BJ (cell line): Measurements from ENCODE around the gene ART5. TPM values are rescaled to one million over a fixed set of nuclear protein-coding genes. Genes with fewer than 3 reads are reported as not detected.

Experiments used
- CTCF ChIA-PET: fragments of 350-600 bp; formaldehyde crosslinking; extraction: SDS; loops from one replicate; lab custom pipeline; 2021; ENCODE audit warnings: antibody characterized with exemption, inconsistent platforms; lab: Yijun Ruan, JAX
- POLR2A ChIA-PET: fragments of 300-600 bp; sonication (Branson Sonifier 250); formaldehyde crosslinking; extraction: SDS; loops from one replicate; lab custom pipeline; 2021; ENCODE audit warnings: antibody characterized with exemption; lab: Charles Lee
- DNase-seq: peaks from one replicate; pipeline ENCODE4 v3.0.0-alpha.2; 2011; ENCODE audit warnings: low read depth
- H3K27me3 ChIP-seq: 2 replicates; pipeline ENCODE4 v1.6.0; 2011; ENCODE audit warnings: low read length; ENCODE audit not compliant: control insufficient read depth, insufficient read depth
- H3K36me3 ChIP-seq: 2 replicates; pipeline ENCODE4 v1.5.1; 2011; ENCODE audit warnings: low read length; ENCODE audit not compliant: control insufficient read depth, insufficient read depth
- H3K4me3 ChIP-seq: 2 replicates; pipeline ENCODE4 v1.5.1; 2011; ENCODE audit warnings: low read depth, mild to moderate bottlenecking, control low read depth, low read length
- CTCF ChIP-seq: IDR thresholded peaks from 2 replicates; pipeline ENCODE4 v1.5.1; 2011; ENCODE audit warnings: low read depth, mild to moderate bottlenecking, control low read depth, inconsistent platforms, low read length, moderate library complexity; ENCODE audit not compliant: insufficient read depth
- polyA minus RNA-seq: library from RNA; depleted of rRNA, polyadenylated mRNA; stranded (reverse); fragments of >200 nt; gene quantifications from 2 replicates; pipeline ENCODE4 v1.2.3, GENCODE V29; 2011; rRNA and poly(A)+ RNA removed
- polyA plus RNA-seq: library from polyadenylated mRNA; depleted of rRNA; stranded (reverse); fragments of >200 nt; gene quantifications from 2 replicates; pipeline ENCODE4 v1.2.3, GENCODE V29; 2011; rRNA removed

The ART5 gene
- 0.28 and 0.38 TPM in 2 replicates for polyA plus RNA-seq
- not detected in 2 replicates for polyA minus RNA-seq

- peak within 1 kb of the TSS; percentile 56 for H3K4me3 ChIP-seq
- no peaks in the 10 kb centered on the region for H3K36me3 ChIP-seq
- no peak for DNase-seq
- ChIA-PET POLR2A (no interaction called here), CTCF (no interaction called here)
- no peak for TF ChIP-seq CTCF
- H3K27me3 ChIP-seq = peaks cover 2% of the 10 kb centered on the region; the same call in 1 of the 2 replicates
Measured at GRCh38 chr11:3641701-3642070, at the start of gene ART5. TSS of gene ART5 (minus strand) at chr11:3641992. CDS start at chr11:3641862, 130 bp downstream.

- no peaks in the 10 kb centered on the region for H3K27me3 ChIP-seq
- DNase-seq = no peak
- ChIA-PET CTCF (interaction anchor here (1.4 kb wide), 1 partner anchor 52 kb away, joined by 3 read pairs; no protein-coding TSS in a partner anchor), POLR2A (no interaction called here)
- no peak overlapping the region for H3K4me3 ChIP-seq
- H3K36me3 ChIP-seq = peaks cover 22% of the 10 kb centered on the region
- no peak for TF ChIP-seq CTCF
Measured at GRCh38 chr11:3686751-3687150, 45.0 kb upstream of the ART5 start.

GRCh38 chr11:3685923-3686322 is 44.1 kb upstream of the ART5 start:
- no peak for DNase-seq
- Histone ChIP-seq H3K27me3 (no peaks in the 10 kb centered on the region), H3K36me3 (peaks cover 21% of the 10 kb centered on the region), H3K4me3 (no peak overlapping the region)
- no peak for TF ChIP-seq CTCF
- CTCF ChIA-PET = interaction anchor here (0.6 kb wide), 1 partner anchor 112 kb away, joined by 3 read pairs; no protein-coding TSS in a partner anchor
- POLR2A ChIA-PET = no interaction called here

GRCh38 chr11:3684819-3685172 is 43.0 kb upstream of the ART5 start:
- ChIA-PET CTCF (interaction anchor here (0.6 to 1.0 kb wide), 2 partner anchors 9 to 344 kb away, joined by 3 read pairs; no protein-coding TSS in a partner anchor), POLR2A (interaction anchor here (0.5 kb wide), 1 partner anchor 12 kb away, joined by 4 read pairs; no protein-coding TSS in a partner anchor)
- TF ChIP-seq CTCF = no peak
- Histone ChIP-seq H3K36me3 (peaks cover 25% of the 10 kb centered on the region), H3K27me3 (no peaks in the 10 kb centered on the region), H3K4me3 (no peak overlapping the region)
- DNase-seq = no peak

- ChIA-PET CTCF (interaction anchor here (1.0 kb wide), 1 partner anchor 9 kb away, joined by 3 read pairs; no protein-coding TSS in a partner anchor), POLR2A (interaction anchor here (0.5 kb wide), 1 partner anchor 11 kb away, joined by 4 read pairs; no protein-coding TSS in a partner anchor)
- no peak for DNase-seq
- Histone ChIP-seq H3K36me3 (peaks cover 28% of the 10 kb centered on the region), H3K4me3 (no peak overlapping the region), H3K27me3 (no peaks in the 10 kb centered on the region)
- no peak for TF ChIP-seq CTCF
Measured at GRCh38 chr11:3684129-3684818, 42.5 kb upstream of the ART5 start.
